Fibroblast of lung (primary cell): ENCODE results near the gene FBXO9. TPM values are rescaled to one million over a fixed set of nuclear protein-coding genes. Genes with fewer than 3 reads are reported as not detected.

Source experiments
- DNase-seq, 2 donors: peaks; one replicate each; pipeline versions ENCODE4 v3.0.0 to v3.0.0-alpha.2; 2010; ENCODE audit warnings: low read depth in 2 of 2
- H2AFZ ChIP-seq: 2 replicates; pipeline ENCODE4 v1.5.1; 2012; ENCODE audit warnings: low read length, control low read depth, inconsistent platforms
- H3K27ac ChIP-seq: 2 replicates; pipeline ENCODE4 v1.5.1; 2011; ENCODE audit warnings: low read length, control low read depth; ENCODE audit not compliant: insufficient read depth
- H3K27me3 ChIP-seq: 2 replicates; pipeline ENCODE4 v1.5.1; 2011; ENCODE audit warnings: mild to moderate bottlenecking, low read length; ENCODE audit not compliant: control insufficient read depth, insufficient read depth
- H3K36me3 ChIP-seq: 2 replicates; pipeline ENCODE4 v1.5.1; 2011; ENCODE audit warnings: low read length; ENCODE audit not compliant: control insufficient read depth, insufficient read depth
- H3K4me1 ChIP-seq: 2 replicates; pipeline ENCODE4 v1.5.1; 2011; ENCODE audit warnings: low read length; ENCODE audit not compliant: control insufficient read depth, insufficient read depth; ENCODE audit errors: extremely low read depth
- H3K4me2 ChIP-seq: 2 replicates; pipeline ENCODE4 v1.5.1; 2011; ENCODE audit warnings: low read length, control low read depth; ENCODE audit not compliant: insufficient read depth; ENCODE audit errors: extremely low read depth
- H3K4me3 ChIP-seq, 4 experiments: fragments of 200-600 bp in 1 of 4; sonication (generic) in 1 of 4; replicated peaks in 1 of 4; 2 replicates each; pipeline ENCODE4 v1.5.1; 2011 to 2016; ENCODE audit warnings: low read length in 4 of 4, low read depth in 3 of 4, mild to moderate bottlenecking in 3 of 4, control low read depth in 2 of 4, inconsistent platforms in 1 of 4, mixed read lengths in 1 of 4; ENCODE audit not compliant: insufficient read depth in 1 of 4; ENCODE audit errors: control extremely low read depth in 1 of 4
- H3K79me2 ChIP-seq: 2 replicates; pipeline ENCODE4 v1.5.1; 2012; ENCODE audit warnings: mild to moderate bottlenecking, low read length, inconsistent platforms; ENCODE audit not compliant: control insufficient read depth, insufficient read depth
- H3K9ac ChIP-seq: 2 replicates; pipeline ENCODE4 v1.5.1; 2011; ENCODE audit warnings: mild to moderate bottlenecking, low read length, control low read depth; ENCODE audit not compliant: insufficient read depth
- H3K9me3 ChIP-seq: 2 replicates; pipeline ENCODE4 v1.5.1; 2012; ENCODE audit warnings: low read depth, low read length; ENCODE audit not compliant: control insufficient read depth, insufficient read depth
- H4K20me1 ChIP-seq: 2 replicates; pipeline ENCODE4 v1.5.1; 2011; ENCODE audit warnings: low read length; ENCODE audit not compliant: control insufficient read depth, insufficient read depth; ENCODE audit errors: extremely low read depth
- EZH2 ChIP-seq: IDR thresholded peaks from 2 replicates; pipeline ENCODE4 v1.5.1; 2012; ENCODE audit warnings: low read length, control low read depth, mild to moderate bottlenecking; ENCODE audit errors: missing control alignments
- polyA plus RNA-seq, 2 donors: library from polyadenylated mRNA; depleted of rRNA in 1 of 2; stranded (reverse) in 1 of 2; unstranded in 1 of 2; fragments of >200 nt; gene quantifications; 2 replicates each; pipeline ENCODE4 v1.2.1, GENCODE V29; 2011 to 2012; ENCODE audit warnings: missing spikeins in 1 of 2
- total RNA-seq: library from RNA; depleted of rRNA; stranded (reverse); fragments of >200 nt; gene quantifications from 2 replicates; pipeline ENCODE4 v1.2.1, GENCODE V29; 2014
- TF ChIP-seq, protein P1 (sequence below), 2 donors: IDR thresholded peaks in 1 of 2; conservative IDR thresholded peaks in 1 of 2; 1 replicate in 1 of 2; 2 replicates in 1 of 2; pipeline ENCODE4 v1.5.1; 2011 to 2012; ENCODE audit warnings: low read length in 2 of 2, control low read depth in 1 of 2, inconsistent platforms in 1 of 2, low read depth in 1 of 2, mild to moderate bottlenecking in 1 of 2

The FBXO9 gene
- total and polyA plus RNA-seq, 2 donors (not counting 1 experiment from before 2014, with no cell fraction given): 44.8 to 65.2 TPM

DNA sequence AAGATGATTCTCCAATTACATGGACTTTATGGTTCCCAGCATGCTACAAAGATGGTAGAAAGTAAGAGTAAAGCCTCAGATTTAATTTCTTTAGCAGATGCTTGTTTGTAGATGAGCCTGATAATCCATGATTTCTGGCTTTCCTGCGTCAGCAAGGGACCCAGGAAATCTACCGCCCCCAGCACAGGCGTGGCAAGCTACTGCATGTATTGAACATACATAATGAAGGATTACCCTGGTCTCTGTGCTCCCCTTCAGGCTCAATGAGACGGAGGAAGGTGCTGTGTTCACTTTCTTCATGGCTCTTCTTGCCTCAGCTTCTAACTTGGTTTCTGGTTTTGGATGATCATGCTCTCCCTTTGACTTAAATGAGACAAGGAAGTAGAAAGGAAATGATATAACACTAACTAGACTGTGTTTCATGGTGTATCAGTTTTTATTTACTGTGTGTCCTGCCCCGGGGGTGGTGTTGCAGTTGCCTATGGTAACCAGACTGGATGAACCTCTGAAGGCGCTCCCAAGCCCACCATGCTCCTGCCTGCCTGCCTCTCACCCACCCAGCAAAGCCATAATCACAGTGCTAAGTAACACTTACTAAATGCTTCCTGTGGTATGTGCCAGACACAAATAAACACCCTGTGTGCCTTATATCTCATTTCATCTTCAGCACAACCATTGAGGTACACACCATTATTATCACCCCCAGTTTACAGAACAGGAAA, 65.5 kb downstream of the FBXO9 start:
- TF ChIP-seq EZH2: no peak
- TF ChIP-seq, protein P1, sequence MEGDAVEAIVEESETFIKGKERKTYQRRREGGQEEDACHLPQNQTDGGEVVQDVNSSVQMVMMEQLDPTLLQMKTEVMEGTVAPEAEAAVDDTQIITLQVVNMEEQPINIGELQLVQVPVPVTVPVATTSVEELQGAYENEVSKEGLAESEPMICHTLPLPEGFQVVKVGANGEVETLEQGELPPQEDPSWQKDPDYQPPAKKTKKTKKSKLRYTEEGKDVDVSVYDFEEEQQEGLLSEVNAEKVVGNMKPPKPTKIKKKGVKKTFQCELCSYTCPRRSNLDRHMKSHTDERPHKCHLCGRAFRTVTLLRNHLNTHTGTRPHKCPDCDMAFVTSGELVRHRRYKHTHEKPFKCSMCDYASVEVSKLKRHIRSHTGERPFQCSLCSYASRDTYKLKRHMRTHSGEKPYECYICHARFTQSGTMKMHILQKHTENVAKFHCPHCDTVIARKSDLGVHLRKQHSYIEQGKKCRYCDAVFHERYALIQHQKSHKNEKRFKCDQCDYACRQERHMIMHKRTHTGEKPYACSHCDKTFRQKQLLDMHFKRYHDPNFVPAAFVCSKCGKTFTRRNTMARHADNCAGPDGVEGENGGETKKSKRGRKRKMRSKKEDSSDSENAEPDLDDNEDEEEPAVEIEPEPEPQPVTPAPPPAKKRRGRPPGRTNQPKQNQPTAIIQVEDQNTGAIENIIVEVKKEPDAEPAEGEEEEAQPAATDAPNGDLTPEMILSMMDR (conservative IDR thresholded peaks at IDR 0.05 in 1 of 2, IDR thresholded peaks at IDR 0.05 in 1 of 2; ENCODE audit: low read depth in 1 of 2, low read length in 2 of 2): no peak
- no peak overlapping the region for H2AFZ ChIP-seq
- no peaks in the 10 kb centered on the region for H3K4me1 ChIP-seq
- H3K4me2 ChIP-seq: no peak overlapping the region
- no peak overlapping the region for H3K4me3 ChIP-seq
- H3K9me3 ChIP-seq: no peaks in the 10 kb centered on the region
- no peaks in the 10 kb centered on the region for H3K79me2 ChIP-seq
- DNase-seq: no peak
- H3K9ac ChIP-seq: no peak overlapping the region
- H3K27me3 ChIP-seq: no peaks in the 10 kb centered on the region
- no peaks in the 10 kb centered on the region for H4K20me1 ChIP-seq
- H3K27ac ChIP-seq: no peak overlapping the region
- no peaks in the 10 kb centered on the region for H3K36me3 ChIP-seq

DNA sequence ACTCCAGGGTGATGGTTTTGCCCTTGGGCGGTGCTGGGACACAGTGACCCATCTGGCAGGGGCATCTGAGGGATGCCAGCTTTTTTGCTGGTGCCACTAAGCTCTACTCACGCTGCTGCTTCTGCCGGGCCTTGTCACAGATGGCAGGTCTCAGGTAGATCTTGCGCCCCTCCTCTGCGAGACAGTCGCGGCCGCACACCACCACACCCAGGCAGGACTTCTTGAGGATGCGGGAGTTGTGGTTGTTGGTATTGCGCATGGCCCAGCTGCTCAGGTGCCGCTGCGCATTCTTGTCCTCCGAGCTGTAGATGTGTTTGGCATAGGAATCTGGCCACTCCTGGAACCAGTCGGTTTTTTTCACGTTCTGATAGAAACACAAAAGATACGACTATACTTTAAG, 68.8 kb downstream of the FBXO9 start:
- Histone ChIP-seq H3K79me2 (no peaks in the 10 kb centered on the region), H3K36me3 (no peaks in the 10 kb centered on the region), H3K9ac (no peak overlapping the region), H2AFZ (no peak overlapping the region), H3K4me2 (no peak overlapping the region), H3K27me3 (no peaks in the 10 kb centered on the region), H3K4me3 (no peak overlapping the region), H3K27ac (no peak overlapping the region), H3K9me3 (no peaks in the 10 kb centered on the region), H3K4me1 (no peaks in the 10 kb centered on the region), H4K20me1 (no peaks in the 10 kb centered on the region)
- DNase-seq: no peak
- TF ChIP-seq EZH2: no peak
- TF ChIP-seq, protein P1 (conservative IDR thresholded peaks at IDR 0.05 in 1 of 2, IDR thresholded peaks at IDR 0.05 in 1 of 2; ENCODE audit: low read depth in 1 of 2, low read length in 2 of 2): no peak

- H3K27me3 ChIP-seq: no peaks in the 10 kb centered on the region
- H3K79me2 ChIP-seq: no peaks in the 10 kb centered on the region
- no peaks in the 10 kb centered on the region for H3K9me3 ChIP-seq
- no peaks in the 10 kb centered on the region for H3K4me1 ChIP-seq
- no peak overlapping the region for H3K9ac ChIP-seq
- H3K27ac ChIP-seq: no peak overlapping the region
- no peak overlapping the region for H3K4me2 ChIP-seq
- no peak overlapping the region for H3K4me3 ChIP-seq
- DNase-seq: no peak
- no peak for TF ChIP-seq EZH2
- TF ChIP-seq, protein P1 (conservative IDR thresholded peaks at IDR 0.05 in 1 of 2, IDR thresholded peaks at IDR 0.05 in 1 of 2; ENCODE audit: low read depth in 1 of 2, low read length in 2 of 2): no peak
- no peaks in the 10 kb centered on the region for H3K36me3 ChIP-seq
- no peak overlapping the region for H2AFZ ChIP-seq
- H4K20me1 ChIP-seq: no peaks in the 10 kb centered on the region
Measured at GRCh38 chr6:53134601-53135235, 69.5 kb downstream of the FBXO9 start.
